ENCODE measurements around the gene DNAJC5. TPM values are rescaled to one million over a fixed set of nuclear protein-coding genes. Genes with fewer than 3 reads are reported as not detected.

DNAJC5 gene
- total RNA-seq, 1 experiment from 2014 or later, result 59.5 TPM

DNA sequence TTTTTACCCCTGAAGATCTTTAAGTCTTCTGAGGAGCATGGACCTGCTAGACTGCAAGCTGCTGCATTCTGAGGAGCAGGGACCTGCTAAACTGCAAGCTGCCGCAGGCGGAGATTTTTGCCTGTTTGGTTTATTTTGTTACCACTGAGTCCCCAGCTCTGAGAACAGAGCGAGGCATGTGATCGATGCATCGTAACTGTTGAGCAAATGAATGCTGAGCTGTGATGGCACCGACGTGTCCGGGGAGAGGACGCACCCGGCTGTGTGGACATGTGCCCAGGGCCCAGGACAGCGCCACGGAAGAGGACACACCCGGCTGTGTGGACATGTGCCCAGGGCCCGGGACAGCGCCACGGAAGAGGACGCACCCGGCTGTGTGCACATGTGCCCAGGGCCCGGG lies 24.2 kb downstream of the DNAJC5 start:
- H3K27me3 ChIP-seq (ENCODE audit: control insufficient read depth, insufficient read depth, low read length), result no peaks in the 10 kb centered on the region
- no peak overlapping the region for H3K4me3 ChIP-seq (ENCODE audit: low read depth in 2 of 2, low read length in 2 of 2)
- no peaks in the 10 kb centered on the region for H3K4me1 ChIP-seq (ENCODE audit: control insufficient read depth, insufficient read depth, low read length)
- no peak overlapping the region for H3K27ac ChIP-seq (ENCODE audit: low read length)
- no peak for DNase-seq (ENCODE audit: low read depth, low spot score)
- H3K36me3 ChIP-seq (ENCODE audit: control insufficient read depth, insufficient read depth, low read length), result no peaks in the 10 kb centered on the region; the same call in 1 of the 2 replicates
- intact Hi-C loops (cut with micrococcal nuclease; ENCODE audit: unreplicated experiment) (no loop called here), in situ Hi-C loops (cut with HindIII; ENCODE audit: low pct_unique_long_range_greater_than_20kb, low sequenced_read_pairs) (no loop called here)
- CTCF ChIA-PET, result no interaction called here
- ATAC-seq, result no peak
- BruUV-seq (replicated peaks), result no TSS peak
- H3K9me3 ChIP-seq (ENCODE audit: control insufficient read depth, insufficient read depth, low read depth, low read length), result no peaks in the 10 kb centered on the region
- TF ChIP-seq CTCF (IDR thresholded peaks at IDR 0.05) (no peak), SIN3A (IDR thresholded peaks at IDR 0.05; ENCODE audit: borderline replicate concordance, insufficient read depth, low read depth, low read length) (no peak), POLR2AphosphoS5 (IDR thresholded peaks at IDR 0.05; ENCODE audit: low read depth, low read length) (no peak), TCF7L2 (IDR thresholded peaks at IDR 0.05; ENCODE audit: low read depth, low read length) (no peak), REST (IDR thresholded peaks at IDR 0.05; ENCODE audit: insufficient read depth in 1 of 2, low read depth in 2 of 2, low read length in 1 of 2) (no peak)
- POLR2A ChIA-PET, result no interaction called here

DNA sequence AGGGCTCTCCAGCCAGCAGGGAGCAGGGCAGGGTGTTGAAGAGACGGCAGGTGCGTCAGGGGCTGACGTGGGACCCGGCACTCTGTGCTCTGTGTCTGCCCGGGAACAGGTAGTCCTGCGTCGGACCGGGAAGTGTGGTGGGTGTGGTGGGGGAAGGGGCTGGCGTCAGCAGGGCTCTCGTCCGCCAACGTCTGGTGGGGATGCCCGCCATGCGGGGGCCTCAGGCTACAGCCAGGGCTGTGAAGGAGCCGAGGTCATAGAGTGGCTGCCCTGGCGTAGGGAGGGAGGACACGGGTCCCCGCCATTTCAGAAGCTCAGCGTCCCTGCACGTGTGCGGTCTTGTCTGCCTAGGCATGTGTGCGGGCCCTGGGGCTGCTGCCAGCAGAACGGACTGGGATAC lies 25.3 kb downstream of the DNAJC5 start:
- H3K4me1 ChIP-seq (ENCODE audit: control insufficient read depth, insufficient read depth, low read length), result no peaks in the 10 kb centered on the region
- intact Hi-C loops (cut with micrococcal nuclease; ENCODE audit: unreplicated experiment), result no loop called here
- DNase-seq (ENCODE audit: low read depth, low spot score) (no peak), ATAC-seq (no peak)
- no peaks in the 10 kb centered on the region; the same call in 1 of the 2 replicates for H3K36me3 ChIP-seq (ENCODE audit: control insufficient read depth, insufficient read depth, low read length)
- BruUV-seq (replicated peaks), result no TSS peak
- H3K27me3 ChIP-seq (ENCODE audit: control insufficient read depth, insufficient read depth, low read length), result no peaks in the 10 kb centered on the region
- H3K27ac ChIP-seq (ENCODE audit: low read length), result no peak overlapping the region
- H3K9me3 ChIP-seq (ENCODE audit: control insufficient read depth, insufficient read depth, low read depth, low read length), result no peaks in the 10 kb centered on the region
- no peak for TF ChIP-seq REST (IDR thresholded peaks at IDR 0.05; ENCODE audit: insufficient read depth in 1 of 2, low read depth in 2 of 2, low read length in 1 of 2)
- TF ChIP-seq SIN3A (IDR thresholded peaks at IDR 0.05; ENCODE audit: borderline replicate concordance, insufficient read depth, low read depth, low read length), result no peak
- no peak for TF ChIP-seq POLR2AphosphoS5 (IDR thresholded peaks at IDR 0.05; ENCODE audit: low read depth, low read length)
- TF ChIP-seq CTCF (IDR thresholded peaks at IDR 0.05), result no peak
- TF ChIP-seq TCF7L2 (IDR thresholded peaks at IDR 0.05; ENCODE audit: low read depth, low read length), result no peak
- in situ Hi-C loops (cut with HindIII; ENCODE audit: low pct_unique_long_range_greater_than_20kb, low sequenced_read_pairs), result no loop called here
- ChIA-PET CTCF (no interaction called here), POLR2A (no interaction called here)
- no peak overlapping the region for H3K4me3 ChIP-seq (ENCODE audit: low read depth in 2 of 2, low read length in 2 of 2)

Data from Panc1 (cell line).